B cell (primary cell): ENCODE results near the gene NPC2.

Source experiments
- CTCF ChIP-seq: fragments of 200-600 bp; IDR thresholded peaks from one replicate; pipeline ENCODE4 v1.8.0; 2022; ENCODE audit warnings: antibody characterized with exemption, mild to moderate bottlenecking
- EZH2 ChIP-seq: IDR thresholded peaks from 2 replicates; pipeline ENCODE4 v1.6.1; 2012; ENCODE audit warnings: borderline replicate concordance, low read depth, mild to moderate bottlenecking, moderate library complexity, low read length; ENCODE audit not compliant: insufficient read depth, poor library complexity, severe bottlenecking

GRCh38 chr14:74482571-74482970 is 10.5 kb downstream of the NPC2 start:
- TF ChIP-seq CTCF (no peak), EZH2 (no peak)
